H1 (cell line): Measurements from ENCODE around the gene LCAT.

ENCODE experiments used
- CBX8 ChIP-seq: fragments of 300-800, 300-1000 bp; sonication (generic); IDR thresholded peaks from 2 replicates; pipeline ENCODE4 v1.7.1; 2016; ENCODE audit warnings: low read depth, low read length, borderline replicate concordance
- CHD2 ChIP-seq: IDR thresholded peaks from 2 replicates; pipeline ENCODE4 v1.6.1; 2012; ENCODE audit warnings: low read length, improper control_type of control experiment
- CTCF ChIP-seq, 3 experiments: IDR thresholded peaks; 1 replicate in 2 of 3; 2 replicates in 1 of 3; pipeline versions ENCODE4 v1.5.1 to v1.6.1; 2011; ENCODE audit warnings: low read length in 3 of 3, mild to moderate bottlenecking in 3 of 3, inconsistent platforms in 2 of 3, low read depth in 1 of 3, moderate library complexity in 1 of 3; ENCODE audit not compliant: insufficient read depth in 1 of 3; ENCODE audit errors: control extremely low read depth in 1 of 3
- HDAC2 ChIP-seq, 2 experiments: fragments of 300-600 bp in 1 of 2; sonication (generic) in 1 of 2; IDR thresholded peaks; 2 replicates each; pipeline ENCODE4 v1.6.1; 2011 to 2012; ENCODE audit warnings: low read depth in 2 of 2, low read length in 2 of 2, mild to moderate bottlenecking in 2 of 2, moderate library complexity in 2 of 2, borderline replicate concordance in 1 of 2, inconsistent platforms in 1 of 2
- TAF1 ChIP-seq: IDR thresholded peaks from 2 replicates; pipeline ENCODE4 v1.6.1; 2011; ENCODE audit warnings: mild to moderate bottlenecking, low read depth, low read length

GRCh38 chr16:67915831-67916723, 27.8 kb downstream of the LCAT start:
- TF ChIP-seq CBX8 (no peak), TAF1 (no peak), CTCF (IDR thresholded peaks at IDR 0.05; ENCODE audit: control extremely low read depth in 1 of 3, insufficient read depth in 1 of 3, low read depth in 1 of 3, low read length in 3 of 3) (no peak), CHD2 (no peak), HDAC2 (IDR thresholded peaks at IDR 0.05; ENCODE audit: borderline replicate concordance in 1 of 2, low read depth in 2 of 2, low read length in 2 of 2) (no peak)
